HG03521 (cell line): ENCODE measurements around the gene DBN1.

Experiments used
- ATAC-seq: cut with Tn5 transposase; IDR thresholded peaks from one replicate; pipeline ENCODE4 v1.9.1; 2021; ENCODE audit warnings: mild to moderate bottlenecking, moderate library complexity; ENCODE audit not compliant: unreplicated experiment

The DBN1 gene

DNA sequence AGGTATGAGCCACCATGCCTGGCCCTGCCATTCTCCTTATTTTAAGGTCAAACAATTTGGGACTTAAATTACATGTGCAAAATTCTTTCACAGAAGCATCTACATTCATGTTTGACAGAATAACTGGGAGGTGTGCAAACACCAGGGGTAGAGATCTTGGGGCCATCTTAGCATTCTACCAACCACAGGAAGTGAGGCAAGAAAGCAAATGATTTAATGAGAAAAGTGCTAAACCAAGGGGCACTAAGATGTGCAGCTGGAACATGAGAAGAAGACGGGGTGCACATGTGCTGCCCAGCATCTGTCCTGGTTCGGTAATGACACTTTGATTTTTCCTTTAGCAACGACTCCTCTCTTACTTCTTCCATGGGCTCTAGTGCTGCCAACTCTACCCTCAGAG, 62.9 kb downstream of the DBN1 start:
- ATAC-seq, result no peak

- ATAC-seq, result no peak
Observed at GRCh38 chr5:177409043-177409801, 64.2 kb downstream of the DBN1 start, which contains the start of gene F12. TSS of gene F12 (minus strand) at chr5:177409564. CDS start at chr5:177409527, 37 bp downstream.
